Stomach (tissue), 4 donors: Measurements from ENCODE around the gene RSRC1.

Experiments used
- CTCF ChIP-seq, 7 experiments: fragments of 450-650 bp in 4 of 7; fragments of 200-600 bp in 3 of 7; sonication (generic) in 3 of 7; IDR thresholded peaks; one replicate each; pipeline ENCODE4 v1.5.1; 2016 to 2019; ENCODE audit warnings: antibody characterized with exemption in 7 of 7, control low read depth in 2 of 7, mild to moderate bottlenecking in 1 of 7
- EP300 ChIP-seq: sonication (generic); formaldehyde crosslinking; IDR thresholded peaks from one replicate; pipeline ENCODE4 v1.6.1; 2017; ENCODE audit warnings: antibody characterized with exemption
- POLR2A ChIP-seq, 4 donors: fragments of 450-650 bp; IDR thresholded peaks; one replicate each; pipeline ENCODE4 v1.6.1; 2016; ENCODE audit warnings: antibody characterized with exemption in 4 of 4, control low read depth in 2 of 4, mild to moderate bottlenecking in 1 of 4, moderate library complexity in 1 of 4

DNA sequence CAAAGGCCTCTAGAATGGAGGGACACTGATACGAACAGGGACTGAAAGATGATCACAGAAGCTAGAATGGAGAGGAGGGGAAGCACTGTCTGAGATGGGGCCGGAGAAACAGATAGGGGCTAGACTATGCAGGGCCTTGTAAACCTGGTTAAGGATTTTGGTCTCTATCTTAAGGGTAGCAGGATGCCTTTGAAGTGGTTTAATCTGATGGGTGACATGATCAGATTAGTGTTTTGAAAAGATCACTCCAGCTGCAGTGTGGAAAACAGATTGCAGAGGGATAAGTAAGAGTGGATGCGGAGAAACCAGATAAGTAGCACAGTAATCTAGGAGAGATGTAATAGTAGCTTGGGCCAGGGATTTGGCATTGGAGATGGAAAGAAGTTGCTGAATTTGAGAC is 108.1 kb downstream of the RSRC1 start:
- TF ChIP-seq CTCF (IDR thresholded peaks at IDR 0.05) (no peak), POLR2A (IDR thresholded peaks at IDR 0.05) (no peak), EP300 (no peak)
